Activated CD4-positive, alpha-beta T cell treated with anti-CD3 and anti-CD28 coated beads for 48 hours (primary cell): ENCODE results near the gene ZIC1.

Experiments used
- DNase-seq: peaks from one replicate; pipeline ENCODE4 v3.0.0-alpha.2; 2020

ZIC1 gene

DNA sequence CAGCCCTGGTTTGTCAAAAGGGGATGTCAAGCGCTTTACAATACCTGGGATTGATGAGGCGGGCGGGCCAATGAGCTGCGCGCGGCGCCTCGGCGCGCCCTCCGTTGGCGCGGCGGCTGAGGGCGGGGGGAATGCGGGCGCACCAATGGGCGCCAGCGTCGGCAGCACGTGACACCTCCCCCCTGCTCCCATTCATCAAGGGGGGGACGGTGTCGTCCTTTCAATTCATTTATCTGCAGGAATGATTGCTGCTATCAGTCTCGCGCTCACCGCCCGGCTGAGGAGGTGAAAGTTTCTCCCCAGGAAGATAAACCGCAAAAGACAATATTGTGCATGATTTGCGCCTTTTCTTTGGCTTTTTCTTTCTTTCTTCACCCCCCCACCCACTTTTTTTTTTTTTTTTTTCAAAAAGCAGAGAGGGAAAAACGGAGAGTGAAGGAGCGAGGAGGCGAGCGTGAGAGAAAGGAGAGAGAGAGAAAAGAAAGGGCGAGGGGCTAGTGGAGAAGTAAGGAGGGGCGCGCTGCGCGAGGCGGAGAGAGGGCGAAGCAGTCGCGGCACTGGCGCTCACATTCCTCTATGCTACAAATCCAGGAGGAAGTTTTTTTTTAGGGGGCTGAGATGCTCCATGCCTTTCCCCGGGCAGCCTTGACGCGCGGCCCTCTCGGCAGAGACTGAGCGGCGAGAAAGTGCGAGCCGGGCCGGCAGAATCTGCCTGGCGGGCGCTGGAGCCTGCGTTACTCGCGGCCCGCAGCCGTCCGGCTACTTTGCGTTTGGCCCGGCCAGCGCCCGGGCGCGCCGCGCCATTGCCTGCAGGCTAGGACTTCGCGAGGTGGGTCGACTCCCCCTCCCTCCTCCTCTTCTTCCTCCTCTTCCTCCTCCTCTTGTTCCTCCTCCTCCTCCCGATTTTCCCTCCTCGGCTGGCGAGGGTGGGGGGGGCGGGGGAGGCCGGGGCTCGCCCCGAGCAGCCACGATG lies at the start of gene ZIC1:
Gene ZIC1 (plus strand): TSS at position 223 of the 973 bp plus-strand sequence. CDS start 748 bp downstream, at position 971.
- DNase-seq: no peak

- no peak for DNase-seq
Measured at GRCh38 chr3:147360051-147360439, 49.1 kb upstream of the ZIC1 start.

DNA sequence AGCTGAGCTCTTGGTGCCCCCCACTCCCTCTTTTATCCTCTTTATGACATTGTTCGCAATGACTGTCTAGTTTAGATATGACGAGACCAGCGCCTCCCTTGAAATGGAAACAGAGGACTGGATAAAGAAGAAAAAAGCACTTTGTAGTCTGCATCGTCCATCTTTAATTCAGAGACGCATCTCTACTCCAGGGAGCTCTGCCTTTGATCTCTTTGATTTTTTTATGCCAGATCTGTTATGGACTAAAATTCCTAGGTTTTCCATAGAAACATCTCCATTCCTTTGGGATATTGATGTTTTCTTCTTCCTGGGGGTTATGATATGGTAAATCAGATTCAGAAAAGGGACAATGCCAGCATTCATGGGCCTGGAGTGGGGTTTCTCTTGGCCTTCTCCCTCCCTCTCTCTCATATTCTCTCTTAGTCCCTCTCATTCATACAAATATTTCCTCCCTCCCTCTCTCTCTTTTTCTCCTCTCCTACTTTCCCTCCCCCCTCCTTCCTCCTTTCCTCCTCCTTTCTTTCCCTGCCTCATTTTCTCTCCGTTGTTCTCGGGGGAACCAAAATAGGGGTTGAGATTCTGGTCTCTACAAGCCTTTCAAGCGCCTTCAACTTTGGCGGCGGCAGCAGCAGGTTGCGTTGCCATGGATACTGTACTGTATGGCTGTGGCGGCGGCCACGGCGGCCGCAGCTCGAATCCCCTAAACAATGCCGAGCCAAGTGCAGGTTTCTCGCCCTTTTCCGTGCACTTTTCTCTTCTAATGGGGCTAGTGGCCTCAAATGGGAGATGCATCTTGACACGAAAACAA lies 48.3 kb upstream of the ZIC1 start:
- DNase-seq: no peak

- peak; percentile 73 for DNase-seq
Measured at GRCh38 chr3:147361454-147362420, 47.4 kb upstream of the ZIC1 start.

DNA sequence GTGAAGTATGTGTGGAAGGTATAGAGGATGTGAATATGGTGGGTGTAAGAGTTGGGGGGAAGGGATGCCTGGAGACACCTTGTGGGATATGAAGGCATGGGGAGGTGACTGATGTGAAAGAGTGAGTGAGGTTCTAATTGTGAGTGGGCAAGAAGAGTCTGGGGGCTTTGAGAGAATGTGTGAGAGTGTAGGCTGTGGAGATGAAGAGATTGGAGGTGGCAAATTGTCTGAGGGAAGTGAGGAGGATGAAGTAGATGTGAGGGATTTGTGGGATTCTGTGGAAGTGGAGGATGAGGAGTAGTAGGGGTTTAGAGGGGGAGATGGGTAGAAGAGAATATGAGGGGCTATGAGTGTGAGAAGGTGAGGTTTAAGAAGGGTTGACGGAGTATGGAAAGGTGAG lies 44.4 kb upstream of the ZIC1 start:
- DNase-seq: no peak

DNA sequence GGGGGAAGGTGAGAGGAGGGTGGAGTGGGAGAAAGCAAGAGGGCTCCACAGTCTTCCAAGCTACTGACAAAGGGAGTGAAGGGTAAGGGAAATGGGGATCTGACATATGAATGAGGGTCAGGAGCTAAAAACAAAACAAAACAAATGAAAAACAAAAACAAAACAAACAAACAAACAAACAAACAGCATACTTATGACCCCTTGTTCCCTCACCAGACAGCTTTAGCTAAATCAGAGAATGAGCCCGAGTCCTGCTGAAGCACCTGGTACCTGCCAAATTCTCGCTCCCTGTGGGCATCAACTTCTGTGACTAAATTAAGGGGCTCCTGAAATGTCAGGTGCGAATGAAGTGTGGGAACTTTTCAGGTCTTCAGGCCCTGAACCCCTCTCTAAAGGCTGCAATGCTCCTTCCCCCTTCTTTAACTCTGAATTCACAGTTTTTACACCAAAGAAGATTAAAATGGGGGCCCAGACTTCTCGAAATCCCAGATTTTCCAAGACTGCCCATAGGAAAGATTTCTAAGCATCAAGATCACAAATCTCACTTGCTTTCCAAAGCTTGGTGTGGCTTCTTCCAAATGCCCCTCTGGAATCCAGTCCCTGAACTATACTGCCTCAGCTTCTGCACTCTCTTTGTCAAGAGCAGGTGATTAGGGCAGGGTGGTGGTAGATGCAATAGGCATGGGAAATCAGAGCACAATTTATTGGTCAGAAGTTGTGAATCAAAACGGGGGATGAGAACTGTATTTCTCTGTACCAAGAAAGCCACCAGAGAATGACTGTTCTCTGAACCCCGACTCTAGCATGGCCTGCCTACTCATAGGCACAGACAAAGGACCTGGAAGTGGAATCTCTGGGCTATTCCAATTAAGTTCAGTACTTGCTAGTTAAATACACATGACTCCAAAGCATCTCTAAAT lies 43.7 kb upstream of the ZIC1 start:
- DNase-seq: no peak

DNA sequence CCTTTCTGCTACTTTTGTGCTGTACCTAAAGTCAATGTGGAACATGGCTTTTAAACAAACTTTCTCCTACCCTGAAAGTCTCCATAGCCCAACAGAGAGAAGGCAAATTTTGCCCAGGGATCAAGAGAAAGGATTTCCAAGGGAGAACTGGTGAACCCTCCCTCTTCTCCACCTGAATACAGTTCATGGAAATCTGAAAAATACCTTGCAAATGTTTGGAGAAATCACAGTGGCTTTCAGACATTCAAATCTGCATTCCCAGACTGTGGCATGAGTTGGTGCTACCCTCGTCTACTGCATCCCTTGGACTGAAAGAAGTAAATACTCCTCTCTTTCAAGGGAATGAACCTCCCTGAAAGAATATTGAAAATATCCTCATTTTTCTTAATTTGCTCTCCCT lies 41.5 kb upstream of the ZIC1 start:
- DNase-seq: no peak

GRCh38 chr3:147368151-147368550 lies 41.0 kb upstream of the ZIC1 start:
- no peak for DNase-seq

- no peak for DNase-seq
Measured at GRCh38 chr3:147368561-147369221, 40.5 kb upstream of the ZIC1 start.

GRCh38 chr3:147369231-147369630 lies 39.9 kb upstream of the ZIC1 start:
- DNase-seq: no peak

- no peak for DNase-seq
Measured at GRCh38 chr3:147369661-147370123, 39.5 kb upstream of the ZIC1 start.

DNA sequence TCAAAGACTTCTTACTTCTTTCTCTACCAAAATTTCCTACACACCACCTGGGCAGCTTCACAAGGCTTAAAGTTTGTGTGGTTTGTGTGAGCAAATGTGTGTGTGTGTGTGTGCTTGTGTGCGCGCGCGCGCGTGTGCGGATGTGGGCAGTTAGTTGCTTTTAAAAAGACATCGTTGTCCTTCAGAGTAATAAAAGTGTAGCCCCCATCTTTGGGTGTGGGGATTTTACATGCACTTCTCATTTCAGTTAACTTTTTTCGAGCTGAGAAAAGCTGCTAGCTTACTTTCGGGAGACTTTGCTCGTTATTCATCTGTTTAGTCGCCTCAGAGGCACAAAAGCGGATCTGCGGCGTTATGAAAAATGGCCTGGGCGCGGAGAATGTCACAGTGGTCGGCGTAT lies 38.8 kb upstream of the ZIC1 start:
- DNase-seq: no peak

GRCh38 chr3:147371140-147371539 lies 38.0 kb upstream of the ZIC1 start:
- no peak for DNase-seq

DNA sequence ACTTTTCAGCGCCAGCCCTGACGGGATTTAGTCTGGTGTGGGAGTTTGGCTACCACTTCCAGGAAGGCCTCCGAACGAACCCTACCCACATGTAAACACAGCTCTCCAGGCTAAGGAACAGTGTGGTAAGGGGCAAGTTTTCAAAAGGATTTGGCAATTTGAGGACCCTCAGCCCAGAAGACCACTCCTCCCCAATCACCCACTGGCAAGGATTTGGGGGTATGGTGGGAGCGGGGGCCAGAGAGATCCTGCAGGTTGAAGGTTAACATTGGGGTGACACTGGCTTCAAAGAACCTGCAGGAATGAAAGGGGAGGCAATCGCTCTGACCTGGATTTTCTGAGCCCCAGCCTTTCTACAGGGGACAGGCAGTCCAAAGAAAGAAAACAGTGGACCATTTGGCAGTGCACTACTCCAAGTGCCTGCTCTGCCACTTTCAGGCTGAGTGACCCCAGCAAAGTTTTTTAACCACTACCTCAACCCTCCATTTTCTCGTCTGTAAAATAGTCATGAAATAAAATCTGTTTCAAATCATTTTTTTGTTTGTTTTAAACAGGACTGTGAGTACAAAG lies 37.3 kb upstream of the ZIC1 start:
- DNase-seq: no peak

DNA sequence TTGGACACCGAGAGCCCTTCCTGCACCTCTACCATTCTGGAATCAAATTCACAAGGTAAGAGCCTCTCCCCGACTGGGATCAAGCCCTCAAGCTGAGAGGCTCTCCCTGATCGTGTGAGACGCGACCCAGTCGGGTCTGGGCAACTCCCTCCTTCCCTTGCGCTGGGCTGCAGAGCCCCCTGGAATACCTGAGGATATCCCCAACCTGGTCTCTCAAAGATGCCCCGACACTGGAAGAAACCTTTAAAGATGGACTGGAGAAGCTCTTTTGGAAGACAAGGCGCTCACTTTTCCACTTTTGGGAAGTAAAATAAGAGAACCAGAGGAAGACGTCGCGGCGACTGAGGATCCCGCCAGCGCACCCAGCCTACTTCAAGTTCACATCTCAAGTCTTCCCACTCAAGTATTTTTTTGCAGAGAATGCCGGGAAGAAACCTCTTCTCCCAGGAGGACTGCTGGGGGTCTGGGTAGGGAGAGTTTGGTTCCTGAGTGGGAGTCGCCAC lies 36.6 kb upstream of the ZIC1 start:
- DNase-seq: no peak

DNA sequence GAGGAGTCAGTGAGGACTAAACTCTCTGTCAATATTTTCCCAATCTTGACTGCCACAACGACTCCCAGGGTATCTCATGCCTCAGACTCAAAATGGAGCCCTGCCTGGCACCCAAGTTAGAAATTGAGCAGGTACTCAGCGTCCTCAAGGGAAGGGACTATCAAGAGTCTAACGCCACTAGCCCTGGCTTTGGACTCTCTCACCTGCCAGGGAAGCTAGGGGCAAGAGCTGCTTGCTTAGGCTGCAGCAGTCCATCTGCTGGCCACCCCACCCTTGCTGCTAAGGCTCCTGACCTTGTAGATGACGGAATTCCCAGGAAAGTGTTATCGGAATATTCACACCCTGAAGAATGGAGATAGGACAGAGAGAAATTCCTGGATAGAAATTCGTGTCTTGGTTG lies 35.9 kb upstream of the ZIC1 start:
- no peak for DNase-seq

DNA sequence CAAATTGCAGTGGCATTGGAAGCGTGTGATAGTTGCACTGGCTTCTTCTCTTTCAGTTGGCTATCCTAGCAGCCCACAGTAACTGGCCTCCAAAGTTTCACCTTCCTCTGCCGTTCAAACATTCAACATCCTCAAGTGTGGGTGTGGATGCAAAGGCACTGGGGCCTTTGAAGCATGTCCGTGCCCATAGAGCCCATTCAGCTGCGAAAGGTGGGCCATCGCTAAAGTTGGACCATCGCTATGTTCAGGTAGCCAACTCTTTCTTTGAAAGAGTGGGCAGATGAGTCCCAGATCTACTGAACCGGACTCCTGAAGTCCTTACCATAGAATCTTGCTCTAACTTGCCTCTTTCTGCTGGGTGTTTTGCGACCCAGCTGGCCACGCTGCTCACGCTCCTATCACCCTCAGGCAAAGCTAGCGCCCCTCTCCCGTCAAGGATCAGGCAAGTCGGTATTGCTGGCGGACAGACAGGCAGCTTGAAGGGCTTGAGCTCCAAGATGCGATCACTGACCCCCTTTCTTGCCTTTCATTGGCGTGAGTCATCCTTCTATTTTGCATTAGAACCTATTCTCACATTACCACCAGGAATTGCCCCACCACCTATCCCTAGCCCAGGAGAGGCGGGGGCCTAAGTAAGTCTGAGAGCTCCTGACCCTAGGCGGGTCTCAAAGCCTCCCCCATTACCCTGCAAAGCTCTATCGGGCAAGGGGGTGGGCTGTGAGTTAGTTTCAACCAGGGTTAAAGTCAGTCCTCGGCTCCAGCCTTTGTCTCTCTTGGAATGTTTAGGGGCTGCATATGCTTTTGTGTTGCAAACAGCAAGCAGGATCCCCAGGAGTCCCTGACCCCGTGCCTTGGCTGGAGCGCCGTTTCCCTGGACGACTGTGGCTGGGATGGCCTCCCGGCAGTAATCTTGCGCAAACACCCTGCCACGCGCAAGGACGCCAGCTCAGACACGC lies 31.5 kb upstream of the ZIC1 start:
- no peak for DNase-seq

DNA sequence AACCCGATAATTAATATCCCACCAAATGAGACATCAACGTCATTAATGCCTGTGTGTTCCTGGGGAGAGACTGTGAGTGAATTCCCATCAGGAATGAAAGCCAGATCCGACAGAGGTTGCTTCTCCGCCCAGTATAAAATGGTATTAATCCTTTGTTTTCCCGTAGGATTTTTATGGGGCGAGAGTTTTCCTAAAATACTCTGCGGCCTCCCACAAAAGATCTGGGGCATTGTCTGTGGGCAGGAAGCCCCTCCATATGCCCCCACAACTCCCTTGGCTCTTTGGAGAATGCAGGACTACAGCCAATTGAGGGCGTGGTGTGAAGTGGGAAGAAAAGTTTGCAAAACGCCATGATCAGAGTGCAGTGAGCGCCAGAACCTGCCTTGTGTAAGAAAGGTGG lies 29.5 kb upstream of the ZIC1 start:
- no peak for DNase-seq

- DNase-seq: no peak
Measured at GRCh38 chr3:147380387-147380951, 28.7 kb upstream of the ZIC1 start.
